ENCODE measurements around the gene COL3A1.

- no peak for TF ChIP-seq CTCF (IDR thresholded peaks at IDR 0.05)
- TF ChIP-seq POLR2A (IDR thresholded peaks at IDR 0.05) = no peak
- TF ChIP-seq POLR2AphosphoS5 (IDR thresholded peaks at IDR 0.05) = no peak
Observed at GRCh38 chr2:188963741-188964140, 10.4 kb upstream of the COL3A1 start.
